Stimulated activated CD8-positive, alpha-beta memory T cell treated with anti-CD3 and anti-CD28 coated beads, Interleukin-15, amount 100 ng/mL, for 24 hours (primary cell): ENCODE measurements around the gene GDI1.
A peak's percentile ranks its signal among the peaks of the same experiment; 100 is the strongest.

ENCODE experiments used
- DNase-seq: peaks from one replicate; pipeline ENCODE4 v3.0.0-alpha.2; 2020; ENCODE audit warnings: low read depth

Gene GDI1

GRCh38 chrX:154437971-154438893, 1.3 kb downstream of the GDI1 start:
- DNase-seq = no peak

GRCh38 chrX:154439841-154440240, 2.9 kb downstream of the GDI1 start:
- no peak for DNase-seq

- no peak for DNase-seq
Observed at GRCh38 chrX:154440623-154441357, 3.8 kb downstream of the GDI1 start.

- DNase-seq = no peak
Observed at GRCh38 chrX:154441564-154441963, 4.6 kb downstream of the GDI1 start.

GRCh38 chrX:154441984-154442707, 5.2 kb downstream of the GDI1 start:
- DNase-seq = no peak

- DNase-seq = no peak
Observed at GRCh38 chrX:154443479-154443910, 6.5 kb downstream of the GDI1 start.

GRCh38 chrX:154443992-154444754, 7.2 kb downstream of the GDI1 start, which contains the start of gene FAM50A:
Gene FAM50A (plus strand): TSS chrX:154444141. CDS start chrX:154444236, 95 bp downstream.
- DNase-seq = peak; percentile 42

GRCh38 chrX:154444755-154445246, 7.8 kb downstream of the GDI1 start:
- DNase-seq = no peak

- no peak for DNase-seq
Observed at GRCh38 chrX:154445776-154446175, 8.8 kb downstream of the GDI1 start.

GRCh38 chrX:154446430-154446829, 9.5 kb downstream of the GDI1 start:
- no peak for DNase-seq

GRCh38 chrX:154448484-154448883, 11.5 kb downstream of the GDI1 start:
- no peak for DNase-seq

GRCh38 chrX:154449618-154450017, 12.7 kb downstream of the GDI1 start:
- DNase-seq = no peak

GRCh38 chrX:154450312-154450711, 13.4 kb downstream of the GDI1 start:
- DNase-seq = no peak

- DNase-seq = no peak
Observed at GRCh38 chrX:154452823-154453222, 15.9 kb downstream of the GDI1 start.

GRCh38 chrX:154457491-154458115, 20.6 kb downstream of the GDI1 start:
- DNase-seq = no peak

- peak; percentile 38 for DNase-seq
Observed at GRCh38 chrX:154458116-154458953, 21.4 kb downstream of the GDI1 start, which contains the start of gene PLXNA3. Gene PLXNA3 (plus strand): TSS chrX:154458281. CDS start chrX:154460184, 1,903 bp downstream.

- no peak for DNase-seq
Observed at GRCh38 chrX:154458954-154459778, 22.2 kb downstream of the GDI1 start.

- no peak for DNase-seq
Observed at GRCh38 chrX:154459832-154460231, 22.9 kb downstream of the GDI1 start.

- DNase-seq = no peak
Observed at GRCh38 chrX:154460326-154460725, 23.4 kb downstream of the GDI1 start.
